ENCODE data around the gene ROR1.

ROR1 gene

GRCh38 chr1:64010316-64010715 is 236.5 kb downstream of the ROR1 start:
- no peak for DNase-seq (ENCODE audit: extremely low read depth, low read depth)
- TF ChIP-seq CTCF (IDR thresholded peaks at IDR 0.05; ENCODE audit: low read depth, low read length) = no peak

- no peak for DNase-seq (ENCODE audit: extremely low read depth, low read depth)
- no peak for TF ChIP-seq CTCF (IDR thresholded peaks at IDR 0.05; ENCODE audit: low read depth, low read length)
Observed at GRCh38 chr1:64013395-64013794, 239.6 kb downstream of the ROR1 start.

GRCh38 chr1:64019818-64020217 is 246.0 kb downstream of the ROR1 start:
- DNase-seq (ENCODE audit: extremely low read depth, low read depth) = no peak

GRCh38 chr1:64021066-64021465 is 247.2 kb downstream of the ROR1 start:
- no peak for DNase-seq (ENCODE audit: extremely low read depth, low read depth)
- TF ChIP-seq CTCF (IDR thresholded peaks at IDR 0.05; ENCODE audit: low read depth, low read length) = no peak

More at GRCh38 chr1:64019818-64020217, 246.0 kb downstream of the ROR1 start:
- TF ChIP-seq CTCF (IDR thresholded peaks at IDR 0.05; ENCODE audit: low read depth, low read length) = no peak

GRCh38 chr1:64025051-64025450 is 251.2 kb downstream of the ROR1 start:
- TF ChIP-seq CTCF (IDR thresholded peaks at IDR 0.05; ENCODE audit: low read depth, low read length) = no peak
- DNase-seq (ENCODE audit: extremely low read depth, low read depth) = no peak

GRCh38 chr1:64029037-64029436 is 255.2 kb downstream of the ROR1 start:
- no peak for DNase-seq (ENCODE audit: extremely low read depth, low read depth)
- TF ChIP-seq CTCF (IDR thresholded peaks at IDR 0.05; ENCODE audit: low read depth, low read length) = no peak

GRCh38 chr1:64030411-64030810 is 256.6 kb downstream of the ROR1 start:
- DNase-seq (ENCODE audit: extremely low read depth, low read depth) = no peak
- no peak for TF ChIP-seq CTCF (IDR thresholded peaks at IDR 0.05; ENCODE audit: low read depth, low read length)
